ENCODE data around the gene BTG4. TPM values are rescaled to one million over a fixed set of nuclear protein-coding genes. Genes with fewer than 3 reads are reported as not detected.

The BTG4 gene
- polyA plus RNA-seq, 3 donors = not detected

DNA sequence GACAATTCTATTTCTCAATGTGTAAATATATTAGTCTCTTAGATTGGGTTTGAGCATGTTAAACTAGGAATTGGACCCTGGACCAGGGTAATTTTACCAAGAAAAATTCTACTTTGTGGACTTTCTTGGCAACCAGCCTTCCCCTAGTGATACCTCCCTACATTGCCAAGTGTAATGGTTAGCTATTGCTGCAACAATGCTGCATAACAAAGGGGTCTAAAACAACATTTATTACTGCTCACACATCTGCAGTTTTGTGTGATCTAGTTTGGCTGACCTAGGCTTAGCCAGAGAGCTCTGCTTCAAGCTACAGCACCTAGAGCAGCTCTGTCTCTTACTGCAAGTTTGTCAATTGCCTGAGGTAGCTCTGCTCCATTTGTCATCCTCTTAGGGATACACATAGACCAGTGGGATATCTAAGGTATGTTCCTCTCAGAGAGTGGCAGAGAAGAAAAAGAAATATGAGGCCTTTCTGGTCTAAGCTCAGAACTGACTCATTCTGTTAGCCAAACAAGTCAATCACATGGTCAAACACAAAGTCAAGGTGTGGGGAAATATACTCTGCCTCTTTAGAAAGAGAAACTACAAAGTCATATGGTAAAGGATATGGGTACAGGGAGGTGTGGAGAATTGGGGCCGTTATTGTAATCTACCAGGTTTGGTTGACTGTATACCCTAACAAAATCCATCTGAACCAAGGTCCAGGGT is 26.4 kb upstream of the BTG4 start:
- DNase-seq (ENCODE audit: low read depth in 3 of 3, low spot score in 2 of 3) = no peak

DNA sequence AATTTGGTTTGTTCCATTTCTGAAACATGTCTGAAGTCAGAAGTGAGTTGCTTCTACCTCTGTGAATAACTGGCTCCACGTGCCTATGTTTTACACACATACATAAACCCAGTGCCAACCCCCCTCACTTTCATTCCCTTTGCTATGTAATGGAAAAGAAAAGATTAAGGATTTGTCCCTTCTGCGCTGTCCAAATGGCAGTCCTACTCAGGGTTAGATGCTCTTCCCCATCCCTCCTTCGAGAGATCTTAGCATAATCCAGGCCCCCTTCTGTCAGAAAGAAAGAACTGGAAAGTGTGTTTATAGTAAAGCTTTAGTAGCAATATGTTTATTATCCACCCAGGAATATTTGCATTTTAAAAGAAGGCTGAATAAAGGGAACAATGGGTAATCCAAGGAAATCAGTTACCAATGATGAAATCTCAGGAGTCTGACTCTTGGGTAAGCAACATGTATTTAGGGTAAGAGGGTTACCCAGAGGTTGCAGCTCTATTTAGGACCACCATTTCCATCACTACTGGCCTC is 25.2 kb upstream of the BTG4 start:
- DNase-seq (ENCODE audit: low read depth in 3 of 3, low spot score in 2 of 3) = no peak

DNA sequence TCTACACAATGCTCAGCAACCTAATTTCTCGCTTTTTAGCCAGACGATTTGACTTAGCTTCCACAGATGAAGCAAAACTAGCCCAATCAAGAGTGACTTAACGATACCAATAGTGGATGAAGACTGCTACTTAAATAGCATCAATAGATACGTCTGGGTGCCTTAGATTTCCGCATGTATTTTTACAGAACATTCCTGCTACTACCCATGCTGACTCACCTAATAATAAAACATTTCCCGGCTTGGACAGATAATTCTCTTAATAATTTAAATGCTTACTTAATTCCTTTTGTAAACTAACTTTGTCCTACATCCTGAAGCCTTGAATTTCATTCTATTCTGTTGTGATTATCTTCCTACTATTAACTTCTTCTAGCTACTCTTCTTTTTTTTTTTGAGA is 23.1 kb upstream of the BTG4 start:
- DNase-seq (ENCODE audit: low read depth in 3 of 3, low spot score in 2 of 3) = no peak

DNA sequence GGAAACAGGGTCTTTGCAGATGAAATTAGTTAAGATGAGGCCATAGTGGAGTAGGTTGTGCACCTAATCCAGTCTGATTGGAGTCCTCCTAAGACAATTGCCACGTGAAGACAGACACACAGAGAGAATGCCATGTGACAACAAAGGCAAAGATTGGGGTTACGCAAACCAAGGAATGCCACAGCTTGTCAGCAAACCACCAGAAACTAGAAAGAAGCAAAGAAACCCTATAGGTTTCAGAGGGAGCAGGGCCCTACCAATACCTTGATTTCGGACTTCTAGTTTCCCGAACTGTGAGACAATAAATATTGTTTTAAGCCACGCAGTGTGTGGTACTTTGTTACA is 20.2 kb upstream of the BTG4 start:
- no peak for DNase-seq (ENCODE audit: low read depth in 3 of 3, low spot score in 2 of 3)

DNA sequence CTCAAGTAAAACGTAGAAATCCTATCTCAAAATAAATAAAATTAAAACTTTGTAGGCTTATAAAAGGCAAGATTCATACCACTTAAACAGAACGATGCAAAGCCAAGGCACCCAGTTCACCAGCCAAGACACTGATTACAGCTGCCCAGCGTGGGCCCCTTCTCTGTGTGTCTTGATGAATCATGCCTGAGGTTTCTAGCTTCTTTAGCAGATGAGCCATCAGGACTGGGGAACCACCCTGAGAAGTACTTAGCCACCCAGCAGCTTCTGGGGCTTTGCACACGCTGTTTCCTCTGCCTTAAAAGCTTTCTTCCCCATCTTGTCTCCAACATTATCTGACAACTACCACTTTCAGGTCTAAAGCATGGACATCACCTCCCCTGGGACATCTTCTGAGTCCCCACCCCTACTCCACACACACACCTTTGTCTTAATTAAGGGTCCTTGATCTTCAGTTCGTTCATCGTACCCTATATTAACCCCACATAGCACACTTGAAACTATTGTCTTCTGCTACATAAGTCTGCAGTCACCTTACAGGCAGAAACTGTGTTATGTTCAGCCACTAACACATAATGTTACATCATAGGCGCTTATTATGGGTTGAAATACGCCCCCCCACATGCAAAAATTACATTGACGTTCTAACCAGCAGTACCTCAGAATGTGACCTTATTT is 19.6 kb upstream of the BTG4 start:
- no peak for DNase-seq (ENCODE audit: low read depth in 3 of 3, low spot score in 2 of 3)

DNA sequence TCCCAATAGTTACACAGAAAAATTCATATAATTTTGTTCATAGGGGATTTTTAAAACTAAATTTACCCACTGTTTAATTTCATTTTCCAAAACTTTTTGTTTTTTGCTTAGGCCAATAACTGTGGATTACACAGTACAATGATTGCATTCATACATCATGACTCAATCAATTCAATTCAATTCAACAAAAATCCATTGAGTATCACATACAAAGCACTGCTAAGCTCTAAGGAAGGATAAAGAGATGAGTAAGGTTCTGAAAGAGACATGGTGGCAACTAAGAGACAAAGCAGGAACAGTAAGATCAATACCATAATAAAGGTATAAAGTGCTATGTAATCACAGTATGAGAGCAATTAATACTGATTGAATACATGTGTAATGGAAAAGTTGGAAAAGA is 18.9 kb upstream of the BTG4 start:
- DNase-seq (ENCODE audit: low read depth in 3 of 3, low spot score in 2 of 3) = no peak

DNA sequence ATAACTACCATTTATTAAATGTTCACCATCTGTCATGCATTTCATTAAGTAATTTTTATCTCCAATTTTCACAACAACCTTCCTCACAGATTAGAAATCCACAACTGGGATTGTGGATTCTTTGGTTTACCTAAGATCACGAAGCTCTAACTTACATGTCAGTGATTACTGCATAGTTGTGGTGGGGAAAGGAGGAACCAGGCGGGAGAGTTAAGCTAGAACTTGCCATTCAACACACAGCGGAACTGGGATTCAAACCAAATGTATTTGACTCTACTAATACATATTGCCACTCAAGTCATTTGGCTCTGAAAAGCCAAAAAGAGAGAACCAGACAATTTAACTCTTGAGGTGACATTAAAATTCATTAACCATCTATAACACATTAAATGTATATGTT is 17.9 kb upstream of the BTG4 start:
- no peak for DNase-seq (ENCODE audit: low read depth in 3 of 3, low spot score in 2 of 3)

DNA sequence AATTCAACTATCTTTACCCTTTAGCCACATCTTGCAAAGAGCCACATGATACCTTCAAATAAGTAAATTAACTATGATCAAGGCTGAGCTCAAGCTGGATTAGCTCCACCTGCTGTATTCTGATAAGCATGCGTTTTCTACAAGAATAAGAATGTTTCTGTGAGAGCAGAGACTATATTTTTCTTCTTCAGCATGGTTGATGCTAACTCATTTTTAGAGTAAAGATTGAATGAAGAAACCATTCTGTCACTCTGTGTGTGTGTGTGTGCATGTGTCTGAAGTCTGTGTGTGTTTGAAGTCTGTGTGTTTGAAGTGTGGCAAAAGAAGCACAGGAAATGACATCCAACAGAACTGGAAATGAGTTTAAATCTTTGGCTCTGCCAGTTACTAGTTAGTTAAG is 16.4 kb upstream of the BTG4 start:
- no peak for DNase-seq (ENCODE audit: low read depth in 3 of 3, low spot score in 2 of 3)

DNA sequence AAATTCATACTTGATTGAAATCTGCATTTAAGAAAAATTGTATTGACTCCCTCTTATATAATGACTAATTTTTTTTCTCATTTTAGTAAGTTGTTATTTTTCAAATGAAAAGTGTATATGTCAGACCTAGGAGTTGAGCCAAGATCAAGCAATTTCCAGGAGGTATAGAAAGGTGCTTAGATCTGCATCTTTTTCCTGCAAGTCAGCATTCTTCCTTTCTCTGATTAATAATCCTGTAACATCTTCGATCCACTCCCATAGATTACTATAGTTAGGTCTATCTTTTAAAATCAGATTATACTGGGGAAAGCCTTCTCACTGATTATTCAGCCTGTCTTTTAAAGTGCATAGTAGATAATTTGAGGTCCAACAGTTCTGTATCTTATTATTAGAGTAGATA is 15.1 kb upstream of the BTG4 start:
- no peak for DNase-seq (ENCODE audit: low read depth in 3 of 3, low spot score in 2 of 3)

DNA sequence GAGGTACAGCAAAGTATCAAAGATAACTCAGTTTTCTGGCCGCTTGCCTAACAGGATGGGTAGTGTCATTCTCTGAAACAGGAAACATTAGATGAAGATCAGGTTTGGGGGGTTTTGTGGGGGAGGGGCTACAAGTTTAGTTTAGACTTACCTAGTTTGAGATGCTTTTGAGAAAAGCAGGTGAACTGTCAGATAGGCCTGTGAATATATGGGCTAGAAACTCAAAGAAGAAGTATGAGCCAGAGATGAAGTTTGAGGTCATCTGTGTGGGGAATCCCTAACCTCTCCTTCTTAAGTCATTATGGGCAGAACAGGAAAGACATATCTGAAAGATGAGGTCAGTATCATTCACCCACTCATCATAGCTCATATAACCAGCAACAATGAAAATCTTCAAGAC is 14.3 kb upstream of the BTG4 start:
- no peak for DNase-seq (ENCODE audit: low read depth in 3 of 3, low spot score in 2 of 3)

DNA sequence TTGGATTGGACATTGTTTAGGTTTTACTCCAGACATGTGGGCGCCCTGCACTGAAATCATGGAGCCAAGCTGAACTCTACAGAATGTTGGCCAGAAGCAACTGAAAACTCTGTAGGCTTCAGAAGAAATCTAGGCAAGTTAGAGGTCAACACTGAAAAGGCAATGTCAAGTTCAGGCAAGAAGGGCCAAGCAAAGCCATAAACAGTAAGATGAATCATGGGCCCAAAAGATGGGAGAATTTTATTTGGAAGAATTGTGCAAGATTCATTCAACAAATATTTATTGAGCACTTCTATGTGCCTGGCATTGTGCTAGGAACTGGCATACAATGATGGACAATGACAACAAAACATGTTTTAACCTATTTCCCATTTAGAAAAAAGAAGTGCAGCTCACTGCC is 13.3 kb upstream of the BTG4 start:
- DNase-seq (ENCODE audit: low read depth in 3 of 3, low spot score in 2 of 3) = no peak

DNA sequence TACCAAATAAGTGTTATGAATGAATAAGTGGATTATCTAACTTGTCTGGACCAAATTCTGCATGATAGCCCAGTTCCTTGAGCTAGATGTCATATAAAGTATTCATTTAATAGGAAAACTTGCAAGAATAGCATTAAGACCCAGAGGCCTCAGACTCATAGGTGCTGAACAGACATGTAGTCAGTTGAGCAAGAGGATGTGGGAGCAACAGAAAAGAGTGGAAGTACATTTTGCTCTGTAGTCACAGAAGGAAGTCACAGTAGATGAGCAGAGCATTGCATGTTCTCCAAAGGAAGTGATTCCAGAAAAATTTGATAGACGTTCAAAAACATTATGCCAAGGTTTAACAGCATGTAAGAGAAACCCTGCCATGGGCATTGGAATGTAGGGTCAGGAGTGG is 11.9 kb upstream of the BTG4 start:
- no peak for DNase-seq (ENCODE audit: low read depth in 3 of 3, low spot score in 2 of 3)

DNA sequence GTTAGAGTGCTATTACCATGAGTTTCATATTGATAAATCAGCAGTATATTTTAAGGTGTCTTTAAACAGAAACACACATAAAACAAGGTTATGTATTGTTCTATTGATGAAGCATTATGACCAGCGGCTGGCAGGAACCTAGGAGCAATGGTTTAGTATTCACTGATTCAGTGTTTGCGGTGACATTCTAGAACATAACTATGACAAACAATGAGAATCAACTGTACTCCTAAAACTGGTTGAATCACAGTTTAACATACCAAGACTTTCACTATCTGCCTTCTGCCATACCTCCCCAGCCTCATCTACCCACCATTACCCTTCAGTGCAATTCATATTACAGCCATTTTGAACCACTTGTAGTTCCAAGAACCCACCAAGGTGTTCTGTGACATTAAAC is 11.2 kb upstream of the BTG4 start:
- DNase-seq (ENCODE audit: low read depth in 3 of 3, low spot score in 2 of 3) = no peak

DNA sequence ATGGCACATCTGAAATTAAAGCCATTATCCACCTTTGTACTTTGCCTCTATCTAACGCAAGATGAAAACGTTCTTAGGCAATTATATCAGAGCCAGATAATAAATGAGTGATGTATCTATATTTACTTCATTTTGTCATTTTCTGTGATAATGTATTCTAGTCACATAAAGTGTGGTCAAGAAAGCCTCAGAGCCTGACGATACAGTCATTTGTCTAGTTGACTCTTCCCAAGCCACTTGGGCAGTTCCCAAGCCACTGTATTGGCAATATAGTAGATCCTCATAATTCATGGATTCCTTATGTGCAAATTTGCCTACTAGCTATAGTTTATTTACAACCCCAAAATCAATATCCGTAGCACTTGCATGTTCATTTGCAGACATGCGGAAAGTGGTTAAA is 10.2 kb upstream of the BTG4 start:
- DNase-seq (ENCODE audit: low read depth in 3 of 3, low spot score in 2 of 3) = no peak

DNA sequence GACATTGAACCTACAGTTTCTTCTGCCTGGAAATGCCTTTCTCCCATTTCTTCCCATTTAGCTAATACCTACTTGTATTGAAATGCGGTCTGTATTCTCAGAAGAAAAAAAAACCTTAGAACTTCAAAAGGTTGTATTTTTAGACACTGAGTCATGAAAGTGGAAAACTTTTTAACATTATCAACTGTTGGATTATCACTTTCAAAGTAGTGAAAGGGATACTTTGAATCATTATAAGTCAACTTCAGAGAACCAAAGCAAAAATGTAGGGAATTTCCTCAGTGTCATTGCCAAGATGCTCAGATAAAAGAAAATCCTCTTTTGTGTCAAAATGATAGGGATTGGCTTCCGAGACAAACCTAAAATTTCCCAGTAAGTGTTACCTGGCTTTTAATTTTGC is 8.9 kb upstream of the BTG4 start:
- DNase-seq (ENCODE audit: low read depth in 3 of 3, low spot score in 2 of 3) = no peak

DNA sequence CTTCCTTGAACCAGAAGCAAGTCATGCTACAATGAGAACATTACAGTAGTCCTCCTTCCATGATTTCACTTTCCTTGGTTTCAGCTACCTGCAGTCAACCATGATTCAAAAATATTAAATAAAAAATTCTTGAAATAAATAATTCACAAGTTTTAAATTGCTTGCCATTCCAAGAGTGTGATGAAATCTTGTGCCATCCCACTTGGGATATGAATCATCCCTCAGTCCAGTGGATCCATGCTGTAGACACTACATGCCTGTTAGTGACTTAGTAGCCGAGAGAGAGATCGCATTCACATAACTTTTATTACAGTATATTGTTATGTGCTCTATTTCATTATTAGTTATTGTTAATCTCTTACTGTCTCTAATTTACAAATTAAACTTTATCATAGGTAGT is 8.4 kb upstream of the BTG4 start:
- no peak for DNase-seq (ENCODE audit: low read depth in 3 of 3, low spot score in 2 of 3)

DNA sequence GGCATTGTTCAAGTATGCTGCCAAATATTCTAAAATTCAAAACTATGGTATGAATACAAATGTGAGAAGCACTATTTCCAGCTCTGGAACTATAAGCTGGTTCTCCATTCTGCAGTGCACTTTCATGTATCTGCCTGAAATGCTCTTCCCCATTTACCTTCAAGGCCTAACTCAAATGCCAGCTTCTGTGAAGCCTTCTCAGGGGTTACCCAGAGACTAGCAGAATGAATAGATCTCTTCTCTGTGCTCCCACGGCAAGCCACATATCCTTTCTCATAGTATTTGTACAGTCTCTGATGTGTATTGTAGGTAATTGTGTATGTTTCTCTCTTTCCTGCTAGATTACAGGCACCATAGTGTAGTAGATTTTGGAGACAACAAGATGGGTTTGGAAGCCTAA is 6.5 kb upstream of the BTG4 start:
- no peak for DNase-seq (ENCODE audit: low read depth in 3 of 3, low spot score in 2 of 3)

DNA sequence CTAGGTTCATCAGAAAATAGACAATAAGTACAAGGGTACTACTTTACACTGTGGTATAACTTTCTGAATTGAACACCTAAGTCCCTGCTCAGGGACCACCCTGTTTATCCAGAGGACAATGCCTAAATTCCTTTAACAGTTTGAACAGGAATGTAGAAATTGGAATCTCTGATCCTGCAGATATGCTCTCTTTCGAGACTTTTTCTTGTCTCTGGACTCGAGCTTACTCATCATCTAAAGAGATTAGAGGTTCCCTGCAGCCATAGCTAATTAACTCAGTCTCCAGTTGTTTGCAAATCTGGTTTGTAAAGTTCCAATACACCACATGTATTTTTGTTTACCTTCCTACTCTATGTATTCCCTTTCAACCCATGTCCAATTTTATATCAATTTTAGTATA is 3.4 kb upstream of the BTG4 start:
- no peak for DNase-seq (ENCODE audit: low read depth in 3 of 3, low spot score in 2 of 3)

DNA sequence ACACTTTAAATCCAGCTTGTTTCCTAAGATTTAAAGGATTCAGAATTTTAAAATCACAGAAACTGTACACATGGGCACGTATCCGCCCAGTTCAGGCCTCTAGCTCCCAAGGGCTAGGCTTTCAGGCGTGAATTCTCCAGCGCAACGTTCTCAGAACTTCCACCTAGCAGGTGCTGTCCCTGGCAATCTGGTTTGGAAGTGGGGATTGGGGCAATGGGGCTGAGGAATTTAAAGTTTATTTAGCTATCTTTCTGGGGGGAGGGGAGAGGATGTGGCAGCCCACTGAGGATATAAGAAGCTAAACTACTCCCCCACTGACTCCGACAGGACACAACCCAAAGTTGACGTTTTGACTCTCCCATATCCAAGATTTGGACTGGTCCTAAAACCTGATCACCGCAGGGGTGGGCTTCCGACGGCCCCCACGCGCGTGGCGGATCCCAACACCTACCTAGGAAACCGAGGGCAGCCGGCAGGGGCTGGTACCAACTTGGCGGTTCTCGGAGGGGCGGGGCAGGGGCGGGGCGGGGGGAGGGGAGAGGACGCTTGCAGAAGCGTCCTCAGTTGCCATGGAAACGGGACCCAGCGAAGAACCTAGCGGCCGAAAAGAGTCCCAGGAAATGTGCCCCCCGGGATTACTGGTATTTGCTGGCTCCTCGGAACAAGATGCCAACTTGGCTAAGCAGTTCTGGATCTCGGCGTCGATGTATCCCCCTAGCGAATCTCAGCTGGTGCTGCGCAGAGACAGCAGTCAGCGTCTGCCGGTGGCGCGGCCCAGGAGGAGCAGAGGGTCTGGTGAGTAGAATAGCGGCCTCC is 2.2 kb upstream of the BTG4 start, which contains the start of gene HOATZ:
Gene HOATZ, plus strand, starts transcription at position 563 of the 816 bp plus-strand sequence. Its CDS starts 7 bp downstream, at position 570.
- no peak for DNase-seq (ENCODE audit: low read depth in 3 of 3, low spot score in 2 of 3)

DNA sequence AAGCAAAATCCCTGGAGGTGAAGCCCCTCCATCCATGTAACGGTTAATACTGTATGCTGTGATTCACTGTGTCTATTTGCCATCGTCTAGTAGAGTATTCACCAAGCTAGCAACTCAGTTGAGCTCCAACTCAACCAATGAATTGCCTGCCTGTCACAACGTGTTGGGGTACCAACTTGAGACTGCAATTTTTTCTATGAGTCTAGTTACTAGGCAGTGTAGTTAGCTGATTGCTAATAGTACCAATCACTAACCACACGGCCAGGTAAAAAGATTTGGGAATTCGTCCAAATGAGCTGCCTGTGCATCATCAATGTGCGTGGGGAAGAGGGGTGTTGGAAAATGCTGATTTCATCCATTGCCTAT is 1.0 kb upstream of the BTG4 start:
- no peak for DNase-seq (ENCODE audit: low read depth in 3 of 3, low spot score in 2 of 3)

DNA sequence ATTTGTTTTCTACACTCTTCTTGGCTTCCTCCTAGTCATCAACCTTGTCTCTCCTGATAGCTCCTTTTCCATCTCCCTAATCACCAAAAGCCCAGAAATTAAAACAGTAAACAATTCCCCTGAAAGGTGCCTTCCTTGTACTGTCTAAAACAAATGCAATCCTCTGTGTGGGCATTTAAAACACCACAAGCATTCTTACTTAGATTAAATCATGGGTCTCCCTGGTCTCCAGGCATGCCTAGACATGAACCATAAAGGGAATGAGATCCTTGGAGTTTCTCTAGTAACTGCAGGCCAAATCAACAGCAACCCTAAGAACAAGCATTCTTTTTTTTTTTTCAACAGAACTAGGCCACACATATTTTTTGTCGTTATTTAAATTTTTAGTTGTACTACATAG is 1.9 kb downstream of the BTG4 start:
- DNase-seq (ENCODE audit: low read depth in 3 of 3, low spot score in 2 of 3) = no peak

DNA sequence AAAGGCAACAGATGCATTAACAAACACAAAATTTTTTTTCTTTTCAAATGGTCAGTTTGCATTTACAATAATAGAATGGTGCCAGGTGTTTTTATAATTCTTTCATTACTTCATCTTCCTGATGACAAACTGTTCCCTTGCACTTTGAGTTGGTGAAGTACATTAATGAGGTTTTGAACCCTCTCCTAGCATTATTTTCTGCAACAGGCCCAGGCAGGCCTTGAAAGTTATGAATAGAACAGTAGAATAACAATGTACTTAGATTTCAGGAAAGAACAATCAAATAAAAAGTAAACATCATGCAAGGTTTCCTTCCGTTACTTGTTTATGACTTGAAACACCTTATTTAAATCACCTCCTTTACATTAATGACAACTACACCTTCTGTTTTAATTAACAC is 9.6 kb downstream of the BTG4 start:
- DNase-seq (ENCODE audit: low read depth in 3 of 3, low spot score in 2 of 3) = no peak
